H1 (cell line): Measurements from ENCODE around the gene USP36. TPM values are rescaled to one million over a fixed set of nuclear protein-coding genes. Genes with fewer than 3 reads are reported as not detected.

Experiments used
- CTCF ChIA-PET: fragments of 300-600 bp; sonication (Branson Sonifier 250); formaldehyde crosslinking; loops from one replicate; lab custom pipeline; 2021; ENCODE audit not compliant: partially characterized antibody; lab: Charles Lee
- POLR2A ChIA-PET: fragments of 300-600 bp; sonication (Branson Sonifier 250); formaldehyde crosslinking; loops from one replicate; lab custom pipeline; 2021; ENCODE audit warnings: inconsistent platforms; ENCODE audit not compliant: partially characterized antibody; lab: Charles Lee
- DNase-seq, 2 experiments: peaks; one replicate each; pipeline versions ENCODE4 v3.0.0 to v3.0.0-alpha.2; 2010 to 2022; ENCODE audit warnings: low spot score in 2 of 2, low read depth in 1 of 2, mixed read lengths in 1 of 2
- FAIRE-seq: peaks from 2 replicates; lab custom pipeline; 2011; peaks lifted over from hg19 to GRCh38; lab: Jason Lieb, UNC
- H2AFZ ChIP-seq: 2 replicates; pipeline ENCODE4 v1.8.1; 2012; ENCODE audit warnings: low read length, inconsistent platforms
- H2AK5ac ChIP-seq: 2 replicates; pipeline ENCODE4 v1.6.1; 2013; ENCODE audit warnings: low read depth, low read length
- H2BK120ac ChIP-seq: replicated peaks from 2 replicates; pipeline ENCODE3; 2013; ENCODE audit warnings: low read depth, low read length, inconsistent platforms
- H2BK12ac ChIP-seq: 2 replicates; pipeline ENCODE4 v1.6.1; 2013; ENCODE audit warnings: low read depth, low read length
- H2BK15ac ChIP-seq: 2 replicates; pipeline ENCODE4 v1.6.1; 2013; ENCODE audit warnings: low read length
- H2BK20ac ChIP-seq: 2 replicates; pipeline ENCODE4 v1.6.1; 2013; ENCODE audit warnings: low read length
- H2BK5ac ChIP-seq: 2 replicates; pipeline ENCODE4 v1.6.1; 2013; ENCODE audit warnings: low read depth, low read length
- H3K14ac ChIP-seq: 2 replicates; pipeline ENCODE4 v1.6.1; 2013; ENCODE audit warnings: inconsistent platforms; ENCODE audit not compliant: insufficient read length
- H3K18ac ChIP-seq: 2 replicates; pipeline ENCODE4 v1.6.1; 2013; ENCODE audit warnings: low read length; ENCODE audit errors: extremely low read depth
- H3K23ac ChIP-seq: 2 replicates; pipeline ENCODE4 v1.6.1; 2013; ENCODE audit warnings: inconsistent platforms; ENCODE audit not compliant: insufficient read length
- H3K23me2 ChIP-seq: 2 replicates; pipeline ENCODE4 v1.6.1; 2013; ENCODE audit warnings: low read depth, low read length
- H3K27ac ChIP-seq: 2 replicates; pipeline ENCODE4 v1.6.1; 2011; ENCODE audit warnings: low read depth, low read length, inconsistent platforms
- H3K27me3 ChIP-seq, 4 experiments: replicated peaks in 1 of 4; 1 replicate in 1 of 4; 2 replicates in 3 of 4; pipeline versions ENCODE4 v1.6.1 to v1.8.1; 2011 to 2013; ENCODE audit warnings: low read length in 3 of 4, mild to moderate bottlenecking in 3 of 4, inconsistent platforms in 2 of 4, mixed read lengths in 2 of 4, moderate library complexity in 1 of 4; ENCODE audit not compliant: control insufficient read depth in 3 of 4, insufficient read depth in 3 of 4; ENCODE audit errors: extremely low read depth in 1 of 4
- H3K36me3 ChIP-seq, 4 experiments: 2 replicates each; pipeline versions ENCODE4 v1.6.1 to v1.8.1; 2011 to 2013; ENCODE audit warnings: mild to moderate bottlenecking in 4 of 4, low read length in 3 of 4, moderate library complexity in 2 of 4, control low read depth in 1 of 4, inconsistent platforms in 1 of 4; ENCODE audit not compliant: insufficient read depth in 4 of 4, control insufficient read depth in 2 of 4
- H3K4ac ChIP-seq: replicated peaks from 2 replicates; pipeline ENCODE3; 2013; ENCODE audit warnings: low read length, low read depth, mixed read lengths, inconsistent platforms; ENCODE audit not compliant: insufficient read length
- H3K4me1 ChIP-seq, 4 experiments: replicated peaks in 1 of 4; 1 replicate in 1 of 4; 2 replicates in 3 of 4; pipeline versions ENCODE4 v1.6.1 to v1.8.1; 2011 to 2013; ENCODE audit warnings: low read length in 3 of 4, inconsistent platforms in 2 of 4, mixed read lengths in 1 of 4; ENCODE audit not compliant: insufficient read depth in 4 of 4, control insufficient read depth in 3 of 4
- H3K4me2 ChIP-seq, 2 experiments: 2 replicates each; pipeline versions ENCODE4 v1.6.1 to v1.8.1; 2011 to 2013; ENCODE audit warnings: low read depth in 2 of 2, low read length in 2 of 2, control low read depth in 1 of 2, inconsistent platforms in 1 of 2, mild to moderate bottlenecking in 1 of 2; ENCODE audit not compliant: insufficient read depth in 1 of 2
- H3K4me3 ChIP-seq, 4 experiments: fragments of 200-600, 300-600 bp in 1 of 4; sonication (generic), shearing (Covaris generic), sonication (Bioruptor Twin) in 1 of 4; 2 replicates each; pipeline versions ENCODE4 v1.5.1 to v1.8.1; 2011 to 2016; ENCODE audit warnings: low read length in 4 of 4, low read depth in 3 of 4, control low read depth in 2 of 4, inconsistent platforms in 2 of 4, mild to moderate bottlenecking in 2 of 4, mixed read lengths in 1 of 4, moderate library complexity in 1 of 4; ENCODE audit not compliant: insufficient read depth in 2 of 4; ENCODE audit errors: extremely low read depth in 1 of 4
- H3K56ac ChIP-seq: replicated peaks from 2 replicates; pipeline ENCODE3; 2013; ENCODE audit warnings: low read depth, mild to moderate bottlenecking, mixed read lengths, low read length, inconsistent platforms; ENCODE audit not compliant: insufficient read length
- H3K79me1 ChIP-seq: 2 replicates; pipeline ENCODE4 v1.6.1; 2013; ENCODE audit warnings: low read depth, low read length, control low read depth
- H3K79me2 ChIP-seq, 2 experiments: 2 replicates each; pipeline versions ENCODE4 v1.6.1 to v1.8.1; 2012 to 2013; ENCODE audit warnings: low read length in 2 of 2, mild to moderate bottlenecking in 2 of 2, inconsistent platforms in 1 of 2; ENCODE audit not compliant: insufficient read depth in 2 of 2, control insufficient read depth in 1 of 2
- H3K9ac ChIP-seq, 4 experiments: replicated peaks in 1 of 4; 1 replicate in 1 of 4; 2 replicates in 3 of 4; pipeline versions ENCODE4 v1.6.1 to v1.8.1; 2011 to 2013; ENCODE audit warnings: low read depth in 3 of 4, low read length in 3 of 4, control low read depth in 2 of 4, mild to moderate bottlenecking in 2 of 4, moderate library complexity in 2 of 4, inconsistent platforms in 1 of 4; ENCODE audit errors: extremely low read depth in 1 of 4
- H3K9me3 ChIP-seq, 2 experiments: 2 replicates each; pipeline versions ENCODE4 v1.6.1 to v1.8.1; 2012 to 2013; ENCODE audit warnings: mild to moderate bottlenecking in 2 of 2, moderate library complexity in 2 of 2, control low read depth in 1 of 2, inconsistent platforms in 1 of 2, low read depth in 1 of 2, low read length in 1 of 2, mixed read lengths in 1 of 2; ENCODE audit not compliant: insufficient read depth in 2 of 2
- H4K20me1 ChIP-seq, 2 experiments: replicated peaks in 1 of 2; 2 replicates each; pipeline versions ENCODE3 to v1.8.1; 2011 to 2013; ENCODE audit warnings: inconsistent platforms in 2 of 2, low read length in 2 of 2, mild to moderate bottlenecking in 1 of 2; ENCODE audit not compliant: insufficient read depth in 2 of 2, control insufficient read depth in 1 of 2
- H4K5ac ChIP-seq: 2 replicates; pipeline ENCODE4 v1.6.1; 2013; ENCODE audit warnings: low read length, low read depth, mixed read lengths, inconsistent platforms; ENCODE audit not compliant: insufficient read length
- H4K8ac ChIP-seq: 2 replicates; pipeline ENCODE4 v1.8.0; 2013; ENCODE audit warnings: mild to moderate bottlenecking, moderate library complexity, low read length, inconsistent platforms; ENCODE audit not compliant: insufficient read depth; ENCODE audit errors: extremely low read depth
- H4K91ac ChIP-seq: replicated peaks from 2 replicates; pipeline ENCODE3; 2013; ENCODE audit warnings: low read length, mixed read lengths, inconsistent platforms; ENCODE audit not compliant: insufficient read length
- CTCF ChIP-seq, 3 experiments: IDR thresholded peaks; 1 replicate in 2 of 3; 2 replicates in 1 of 3; pipeline versions ENCODE4 v1.5.1 to v1.6.1; 2011; ENCODE audit warnings: low read length in 3 of 3, mild to moderate bottlenecking in 3 of 3, inconsistent platforms in 2 of 3, low read depth in 1 of 3, moderate library complexity in 1 of 3; ENCODE audit not compliant: insufficient read depth in 1 of 3; ENCODE audit errors: control extremely low read depth in 1 of 3
- EP300 ChIP-seq, 2 experiments: IDR thresholded peaks; 1 replicate in 1 of 2; 2 replicates in 1 of 2; pipeline ENCODE4 v1.6.1; 2011 to 2012; ENCODE audit warnings: low read depth in 2 of 2, low read length in 2 of 2, mild to moderate bottlenecking in 2 of 2, borderline replicate concordance in 1 of 2, inconsistent platforms in 1 of 2, moderate library complexity in 1 of 2
- EZH2 ChIP-seq: fragments of 200-600 bp; sonication (generic); IDR thresholded peaks from 2 replicates; pipeline ENCODE4 v1.7.1; 2012; ENCODE audit warnings: low read depth, mild to moderate bottlenecking, moderate library complexity, low read length, inconsistent platforms; ENCODE audit not compliant: severe bottlenecking
- FOSL1 ChIP-seq: IDR thresholded peaks from 2 replicates; pipeline ENCODE4 v1.6.1; 2011; ENCODE audit warnings: mild to moderate bottlenecking, low read depth, low read length, moderate library complexity; ENCODE audit not compliant: insufficient read depth
- POLR2A ChIP-seq, 2 experiments: IDR thresholded peaks; 1 replicate in 1 of 2; 2 replicates in 1 of 2; pipeline ENCODE4 v1.6.1; 2011; ENCODE audit warnings: low read depth in 2 of 2, low read length in 2 of 2, mild to moderate bottlenecking in 2 of 2; ENCODE audit errors: control extremely low read depth in 1 of 2
- POU5F1 ChIP-seq: IDR thresholded peaks from 2 replicates; pipeline ENCODE4 v1.6.1; 2011; ENCODE audit warnings: low read depth, mild to moderate bottlenecking, low read length, moderate library complexity
- RFX5 ChIP-seq: IDR thresholded peaks from 2 replicates; pipeline ENCODE4 v1.6.1; 2011; ENCODE audit warnings: low read depth, low read length, improper control_type of control experiment, borderline replicate concordance
- RXRA ChIP-seq: IDR thresholded peaks from 2 replicates; pipeline ENCODE4 v1.6.1; 2011; ENCODE audit warnings: low read depth, mild to moderate bottlenecking, low read length, moderate library complexity; ENCODE audit not compliant: insufficient read depth
- SP1 ChIP-seq: IDR thresholded peaks from 2 replicates; pipeline ENCODE4 v1.6.1; 2011; ENCODE audit warnings: low read depth, low read length
- SRF ChIP-seq: IDR thresholded peaks from 2 replicates; pipeline ENCODE4 v1.6.1; 2011; ENCODE audit warnings: mild to moderate bottlenecking, low read depth, low read length, moderate library complexity
- WGBS, 2 experiments: shearing (Covaris generic) in 1 of 2; methylation state at CpG; one replicate each; pipeline versions ENCODE4 v1.1.6 to v1.1.7; 2013 to 2015; ENCODE audit warnings: low lambda C conversion rate in 2 of 2, mixed read lengths in 2 of 2, inconsistent platforms in 1 of 2, low coverage in 1 of 2, missing lambda C conversion rate in 1 of 2; ENCODE audit not compliant: insufficient replicate concordance in 2 of 2, insufficient coverage in 1 of 2, insufficient read length in 1 of 2; ENCODE audit errors: extremely low coverage in 1 of 2, missing lambda C conversion rate in 1 of 2; 5-methylcytosine and 5-hydroxymethylcytosine counted together
- polyA plus RNA-seq, 7 experiments: library from polyadenylated mRNA; depleted of rRNA in 3 of 7; stranded (reverse) in 5 of 7; unstranded in 2 of 7; fragments of >200 nt in 5 of 7; fragments of 200-250 nt in 2 of 7; gene quantifications; 1 replicate in 5 of 7; 2 replicates in 1 of 7; 4 replicates in 1 of 7; pipeline versions ENCODE4 v1.2.1 to v1.2.3, GENCODE V29; 2011 to 2013; ENCODE audit warnings: missing spikeins in 2 of 7, mixed read lengths in 2 of 7
- total RNA-seq: library from RNA; stranded (reverse); fragmentation: NEBNext Ultra II Directional; extraction: Animal tissue kit (Norgen Biotek cat#: 25700); gene quantifications from 2 replicates; pipeline ENCODE4 v1.2.1, GENCODE V29; 2021
- TF ChIP-seq, protein P1 (sequence below): IDR thresholded peaks from 2 replicates; pipeline ENCODE4 v1.6.1; 2012; ENCODE audit warnings: inconsistent platforms

Gene USP36
- total and polyA plus RNA-seq, 2 of the 8 experiments (the other 6 are each of a cell fraction or from before 2014, with no cell fraction given): 40.7 to 67.7 TPM

- H4K5ac ChIP-seq: no peak overlapping the region
- peaks cover 0 to 9% of the 10 kb centered on the region in 2 experiments; a peak in 1 of 4 replicates for H3K79me2 ChIP-seq
- H3K4ac ChIP-seq: no peak overlapping the region
- no peak overlapping the region for H3K18ac ChIP-seq
- FAIRE-seq (no peak), DNase-seq (no peak)
- H3K27me3 ChIP-seq: no peaks in the 10 kb centered on the region
- no peak overlapping the region for H2BK12ac ChIP-seq
- no peak overlapping the region for H3K27ac ChIP-seq
- peaks cover 42 to 78% (median 77%) of the 10 kb centered on the region in 4 experiments for H3K36me3 ChIP-seq
- no peak overlapping the region for H2BK15ac ChIP-seq
- POLR2A ChIA-PET: interaction anchor here (0.5 to 0.9 kb wide), 3 partner anchors 10 to 22 kb away, joined by 3 read pairs; no protein-coding TSS in a partner anchor
- no peak overlapping the region for H3K9ac ChIP-seq
- H3K4me1 ChIP-seq: no peaks in the 10 kb centered on the region
- no peak overlapping the region for H4K91ac ChIP-seq
- peaks cover 4% of the 10 kb centered on the region; the same call in 1 of the 2 replicates for H3K79me1 ChIP-seq
- H3K9me3 ChIP-seq: no peaks in the 10 kb centered on the region
- H3K23ac ChIP-seq: no peak overlapping the region
- WGBS, 2 experiments: 93% methylated on average over 7 of the region's 8 CpGs; no CpG with 5 or more reads in 1 of the 2 experiments
- H2BK20ac ChIP-seq: no peak overlapping the region
- H2BK120ac ChIP-seq: no peak overlapping the region
- no peak overlapping the region for H4K8ac ChIP-seq
- no peaks in the 10 kb centered on the region for H3K23me2 ChIP-seq
- H3K4me2 ChIP-seq: no peak overlapping the region
- H4K20me1 ChIP-seq: peaks cover 6 to 14% of the 10 kb centered on the region in 2 experiments
- H3K14ac ChIP-seq: no peak overlapping the region
- H2AK5ac ChIP-seq: no peak overlapping the region
- H3K56ac ChIP-seq: no peak overlapping the region
- H2AFZ ChIP-seq: no peak overlapping the region
- no peak overlapping the region for H3K4me3 ChIP-seq
- H2BK5ac ChIP-seq: no peak overlapping the region
- CTCF ChIA-PET: interaction anchor here (1.2 to 2.2 kb wide), 3 partner anchors 11 to 23 kb away, joined by 3 to 14 read pairs (median 7); no protein-coding TSS in a partner anchor
- no peak for TF ChIP-seq FOSL1
- no peak for TF ChIP-seq RXRA
- TF ChIP-seq POU5F1: no peak
- TF ChIP-seq POLR2A (IDR thresholded peaks at IDR 0.05; ENCODE audit: control extremely low read depth in 1 of 2, low read depth in 2 of 2, low read length in 2 of 2): no peak
- no peak for TF ChIP-seq SP1
- TF ChIP-seq CTCF (IDR thresholded peaks at IDR 0.05; ENCODE audit: control extremely low read depth in 1 of 3, insufficient read depth in 1 of 3, low read depth in 1 of 3, low read length in 3 of 3): no peak
- no peak for TF ChIP-seq SRF
- TF ChIP-seq EP300 (IDR thresholded peaks at IDR 0.05; ENCODE audit: borderline replicate concordance in 1 of 2, low read depth in 2 of 2, low read length in 2 of 2): no peak
- TF ChIP-seq EZH2: no peak
- TF ChIP-seq, protein P1, sequence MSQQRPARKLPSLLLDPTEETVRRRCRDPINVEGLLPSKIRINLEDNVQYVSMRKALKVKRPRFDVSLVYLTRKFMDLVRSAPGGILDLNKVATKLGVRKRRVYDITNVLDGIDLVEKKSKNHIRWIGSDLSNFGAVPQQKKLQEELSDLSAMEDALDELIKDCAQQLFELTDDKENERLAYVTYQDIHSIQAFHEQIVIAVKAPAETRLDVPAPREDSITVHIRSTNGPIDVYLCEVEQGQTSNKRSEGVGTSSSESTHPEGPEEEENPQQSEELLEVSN: no peak
- TF ChIP-seq RFX5: no peak
Measured at GRCh38 chr17:78821961-78822360, 18.7 kb downstream of the USP36 start.
